Activated T-helper 2 cell treated with anti-CD3 and anti-CD28 coated beads, Interferon-gamma antibody, Interleukin-2, Interleukin-4, amounts not matched to agents 10 μg/mL and 5 μg/mL and 100 μg/mL, durations not matched to agents 14 hours and 24 hours and 36 hours (primary cell): ENCODE results near the gene SYS1. TPM values are rescaled to one million over a fixed set of nuclear protein-coding genes. Genes with fewer than 3 reads are reported as not detected.

ENCODE experiments used
- DNase-seq: peaks from one replicate; pipeline ENCODE4 v3.0.0; 2021; ENCODE audit warnings: low spot score
- H3K27ac Mint-ChIP-seq: one replicate; pipeline ENCODE4 v1.8.0; 2021; ENCODE audit warnings: mixed read lengths
- H3K27me3 Mint-ChIP-seq: one replicate; pipeline ENCODE4 v1.8.0; 2021; ENCODE audit warnings: low read depth, mixed read lengths
- H3K36me3 Mint-ChIP-seq: one replicate; pipeline ENCODE4 v1.8.0; 2021; ENCODE audit warnings: low read depth, mixed read lengths
- H3K4me1 Mint-ChIP-seq: one replicate; pipeline ENCODE4 v1.8.0; 2021; ENCODE audit warnings: low read depth, mixed read lengths
- H3K4me3 Mint-ChIP-seq: one replicate; pipeline ENCODE4 v1.8.0; 2021; ENCODE audit warnings: low read depth, mild to moderate bottlenecking, moderate library complexity, mixed read lengths
- H3K9me3 Mint-ChIP-seq: one replicate; pipeline ENCODE4 v1.8.0; 2021; ENCODE audit warnings: mixed read lengths
- intact Hi-C: fragments of 100-400 bp; cut with micrococcal nuclease; formaldehyde crosslinking; loops from one replicate; pipeline ENCODE4 v1.15.1; 2023
- total RNA-seq: library from RNA; stranded (reverse); gene quantifications from 2 replicates; pipeline ENCODE4 v1.2.3, GENCODE V29; 2022

SYS1 gene
- total RNA-seq = 16.8 and 20.1 TPM in 2 replicates

DNA sequence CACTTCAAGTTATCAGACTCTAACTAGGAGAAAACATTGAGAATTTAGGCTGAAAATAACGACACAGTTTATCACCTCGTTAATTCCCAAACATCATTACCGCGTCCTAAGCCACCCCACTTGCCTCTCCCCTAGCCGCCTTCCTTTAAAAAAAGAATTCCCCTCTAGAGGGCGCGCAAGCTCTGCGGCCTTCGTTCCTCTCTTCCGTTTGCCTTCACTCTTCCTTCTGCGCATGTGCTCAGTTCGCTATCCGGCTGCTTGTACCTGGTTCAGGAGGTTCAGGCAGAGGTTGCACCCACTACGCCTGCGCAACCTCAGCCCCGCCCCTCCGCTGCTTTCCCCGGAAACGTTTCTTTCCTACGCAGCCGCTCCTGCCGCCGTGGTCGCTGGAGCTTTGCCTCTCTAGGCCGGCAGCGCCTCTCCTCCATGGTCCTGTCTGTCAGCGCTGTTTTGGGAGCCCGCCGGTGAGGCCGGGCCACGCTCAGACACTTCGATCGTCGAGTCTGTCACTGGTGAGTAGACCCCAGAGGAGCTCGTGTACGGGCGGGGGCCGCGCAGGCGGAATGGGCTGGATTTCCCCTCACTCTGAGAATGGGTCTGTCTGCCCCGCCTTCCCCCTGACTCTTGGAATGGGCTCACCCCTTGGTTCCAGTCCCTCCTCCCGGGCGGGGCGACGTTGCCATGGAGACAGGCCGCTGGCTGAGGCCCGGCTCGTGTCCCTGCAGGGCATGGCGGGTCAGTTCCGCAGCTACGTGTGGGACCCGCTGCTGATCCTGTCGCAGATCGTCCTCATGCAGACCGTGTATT lies at the start of gene SYS1:
TSS of gene SYS1 (plus strand) at position 353 of the 807 bp plus-strand sequence. CDS start at position 729, 376 bp downstream.
- H3K9me3 Mint-ChIP-seq = no peaks in the 10 kb centered on the region
- intact Hi-C loops = loop anchor here (1.0 to 2.0 kb wide), 4 partner anchors 9 to 74 kb away; partner anchors contain the start of genes PIGT and SDC4
- peak within 1 kb of the TSS; percentile 93 for H3K4me3 Mint-ChIP-seq
- H3K4me1 Mint-ChIP-seq = peaks cover 28% of the 10 kb centered on the region
- peak within 1 kb of the TSS; percentile 94 for H3K27ac Mint-ChIP-seq
- peaks cover 21% of the 10 kb centered on the region for H3K36me3 Mint-ChIP-seq
- no peaks in the 10 kb centered on the region for H3K27me3 Mint-ChIP-seq
- DNase-seq = peak; percentile 98

DNA sequence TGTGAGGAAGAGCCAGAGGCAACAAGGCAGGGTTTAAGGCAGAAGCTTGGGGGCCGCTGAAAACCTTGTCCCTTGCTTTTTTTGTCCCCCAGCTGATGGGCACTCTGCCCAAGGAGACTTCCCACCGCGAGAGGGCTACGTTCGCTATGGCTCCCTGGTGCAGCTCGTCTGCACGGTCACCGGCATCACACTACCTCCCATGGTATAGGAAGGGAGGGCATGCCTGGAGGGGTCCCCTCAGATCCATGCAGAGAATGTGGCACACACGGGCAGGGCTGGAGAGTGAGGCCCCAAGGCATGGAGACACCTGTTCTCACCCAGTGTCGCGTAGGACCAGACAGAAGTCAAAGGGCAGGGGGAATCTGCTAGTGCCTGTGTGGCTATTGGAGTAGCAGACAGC lies 49.0 kb upstream of the SYS1 start:
- H3K4me3 Mint-ChIP-seq = no peak overlapping the region
- no peak for DNase-seq
- intact Hi-C loops = no loop called here
- H3K27ac Mint-ChIP-seq = no peak overlapping the region
- no peaks in the 10 kb centered on the region for H3K9me3 Mint-ChIP-seq
- H3K4me1 Mint-ChIP-seq = peaks cover 29% of the 10 kb centered on the region
- no peaks in the 10 kb centered on the region for H3K36me3 Mint-ChIP-seq
- H3K27me3 Mint-ChIP-seq = peaks cover 35% of the 10 kb centered on the region

DNA sequence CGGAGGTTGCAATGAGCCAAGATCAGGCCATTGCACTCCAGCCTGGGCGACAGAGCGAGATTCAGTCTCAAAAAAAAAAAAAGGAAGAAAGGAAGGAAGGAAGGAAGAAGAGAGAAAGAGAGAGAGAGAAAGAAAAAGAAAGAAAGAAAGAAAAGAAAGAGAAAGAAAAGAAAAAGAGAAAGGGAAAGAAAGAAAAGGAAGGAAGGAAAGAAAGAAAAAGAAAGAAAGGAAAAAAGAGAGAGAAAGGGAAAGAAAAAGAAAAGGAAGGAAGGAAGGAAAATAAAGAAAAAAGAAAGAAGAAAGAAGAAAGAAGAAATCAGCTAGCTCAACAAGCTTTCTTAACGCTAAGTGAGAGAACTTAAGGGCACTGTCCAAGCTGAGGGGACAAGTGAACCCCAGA lies 47.3 kb upstream of the SYS1 start:
- Mint-ChIP-seq H3K27me3 (peaks cover 26% of the 10 kb centered on the region), H3K27ac (no peak overlapping the region)
- intact Hi-C loops = loop anchor here (5.0 kb wide), 2 partner anchors 42 to 137 kb away; no protein-coding TSS in a partner anchor

DNA sequence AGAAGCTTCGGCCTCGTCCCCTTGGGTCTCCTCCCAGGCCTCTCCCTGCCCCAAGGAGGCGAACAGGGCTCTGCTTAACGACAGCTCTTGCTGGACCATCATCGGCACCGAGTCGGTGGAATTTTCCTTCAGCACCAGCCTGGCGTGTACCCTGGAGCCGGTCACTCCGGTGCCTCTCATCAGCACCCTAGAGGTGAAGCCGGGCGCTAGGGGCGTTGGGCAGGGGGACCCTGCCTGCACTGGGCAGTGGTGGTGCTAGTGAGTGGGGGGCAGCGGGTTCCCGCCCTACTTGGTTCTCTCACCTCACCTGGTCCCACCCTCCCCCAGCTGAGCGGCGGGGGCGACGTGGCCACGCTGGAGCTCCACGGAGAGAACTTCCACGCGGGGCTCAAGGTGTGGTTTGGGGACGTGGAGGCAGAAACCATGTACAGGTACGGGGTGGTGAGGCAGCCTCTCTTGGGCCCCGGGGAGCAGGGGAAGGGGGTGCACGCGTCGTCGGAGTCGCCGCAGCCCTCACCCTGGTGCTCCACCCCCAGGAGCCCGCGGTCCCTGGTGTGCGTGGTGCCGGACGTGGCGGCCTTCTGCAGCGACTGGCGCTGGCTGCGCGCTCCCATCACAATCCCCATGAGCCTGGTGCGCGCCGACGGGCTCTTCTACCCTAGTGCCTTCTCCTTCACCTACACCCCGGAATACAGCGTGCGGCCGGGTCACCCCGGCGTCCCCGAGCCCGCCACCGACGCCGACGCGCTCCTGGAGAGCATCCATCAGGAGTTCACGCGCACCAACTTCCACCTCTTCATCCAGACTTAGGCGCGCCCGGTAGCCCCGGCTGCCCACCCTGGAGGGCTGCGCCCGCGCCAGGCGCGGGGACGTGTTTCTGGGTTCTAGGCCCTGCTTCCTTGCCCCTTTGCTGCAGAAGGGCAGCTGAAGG lies 46.5 kb upstream of the SYS1 start:
- Mint-ChIP-seq H3K27me3 (peaks cover 23% of the 10 kb centered on the region), H3K27ac (no peak overlapping the region), H3K36me3 (no peaks in the 10 kb centered on the region), H3K9me3 (no peaks in the 10 kb centered on the region), H3K4me3 (no peak overlapping the region), H3K4me1 (peaks cover 37% of the 10 kb centered on the region)
- no peak for DNase-seq
- intact Hi-C loops = loop anchor here (5.0 kb wide), 2 partner anchors 41 to 136 kb away; no protein-coding TSS in a partner anchor

More for the DNA sequence above, 47.3 kb upstream of the SYS1 start:
- DNase-seq = no peak
- Mint-ChIP-seq H3K4me3 (no peak overlapping the region), H3K4me1 (peaks cover 35% of the 10 kb centered on the region), H3K9me3 (no peaks in the 10 kb centered on the region), H3K36me3 (no peaks in the 10 kb centered on the region)

DNA sequence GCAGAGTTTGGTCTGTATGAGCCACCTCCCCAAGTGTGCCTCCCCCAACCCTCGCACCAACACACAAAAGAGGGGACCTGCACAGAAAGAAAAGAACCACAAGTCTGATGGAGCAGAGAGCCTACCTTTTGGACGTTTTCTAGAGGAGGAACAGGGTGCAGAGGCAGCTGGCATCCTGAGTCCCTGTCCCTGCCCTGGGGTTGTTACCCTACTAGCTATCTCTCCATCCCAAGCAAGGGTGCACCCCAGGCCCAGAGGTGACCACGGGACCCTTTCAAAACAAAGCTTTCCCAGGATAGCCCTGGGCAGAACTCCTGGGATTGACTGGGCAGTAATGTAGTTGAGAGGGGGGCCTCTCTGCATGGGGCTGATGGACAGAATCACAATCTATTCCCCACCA lies 45.1 kb upstream of the SYS1 start:
- no peak overlapping the region for H3K4me3 Mint-ChIP-seq

DNA sequence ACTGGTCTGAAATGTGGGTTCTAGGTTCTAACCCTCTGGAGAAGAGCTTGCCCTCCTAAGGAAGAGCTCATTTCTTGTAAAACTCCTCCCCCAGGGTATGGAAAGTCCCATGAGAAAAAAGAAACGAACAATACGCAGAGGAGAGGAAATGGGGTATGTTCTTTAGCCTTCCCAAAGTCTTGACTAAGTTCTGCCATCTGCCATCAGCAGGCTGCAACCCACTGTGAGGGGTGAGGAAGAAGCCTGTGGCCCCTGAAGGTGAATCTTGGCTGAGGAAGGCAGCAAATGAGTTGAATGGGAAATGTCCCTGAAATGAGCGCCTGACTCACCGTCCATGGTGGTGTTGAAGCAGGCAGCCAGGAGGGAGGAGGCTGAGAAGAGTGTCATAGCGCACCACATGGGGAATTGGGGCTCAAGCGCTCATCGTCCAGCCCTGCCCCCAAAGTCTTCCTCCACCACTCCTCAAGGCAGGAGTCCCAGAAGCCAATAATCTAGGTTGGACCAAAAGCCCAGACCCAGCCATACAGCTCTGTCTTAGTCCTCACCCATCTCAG lies 44.5 kb upstream of the SYS1 start:
- Mint-ChIP-seq H3K36me3 (no peaks in the 10 kb centered on the region), H3K9me3 (no peaks in the 10 kb centered on the region), H3K4me3 (peak overlapping the region; percentile 9), H3K27ac (peak overlapping the region; percentile 69), H3K4me1 (peaks cover 32% of the 10 kb centered on the region), H3K27me3 (peaks cover 22% of the 10 kb centered on the region)
- intact Hi-C loops = loop anchor here (2.0 to 5.0 kb wide), 3 partner anchors 39 to 134 kb away; no protein-coding TSS in a partner anchor
- no peak for DNase-seq

More for the DNA sequence above, 45.1 kb upstream of the SYS1 start:
- Mint-ChIP-seq H3K4me1 (peaks cover 32% of the 10 kb centered on the region), H3K27ac (peak overlapping the region; percentile 69), H3K27me3 (peaks cover 22% of the 10 kb centered on the region), H3K9me3 (no peaks in the 10 kb centered on the region), H3K36me3 (no peaks in the 10 kb centered on the region)
- no peak for DNase-seq
- intact Hi-C loops = loop anchor here (2.0 to 5.0 kb wide), 3 partner anchors 39 to 134 kb away; no protein-coding TSS in a partner anchor

DNA sequence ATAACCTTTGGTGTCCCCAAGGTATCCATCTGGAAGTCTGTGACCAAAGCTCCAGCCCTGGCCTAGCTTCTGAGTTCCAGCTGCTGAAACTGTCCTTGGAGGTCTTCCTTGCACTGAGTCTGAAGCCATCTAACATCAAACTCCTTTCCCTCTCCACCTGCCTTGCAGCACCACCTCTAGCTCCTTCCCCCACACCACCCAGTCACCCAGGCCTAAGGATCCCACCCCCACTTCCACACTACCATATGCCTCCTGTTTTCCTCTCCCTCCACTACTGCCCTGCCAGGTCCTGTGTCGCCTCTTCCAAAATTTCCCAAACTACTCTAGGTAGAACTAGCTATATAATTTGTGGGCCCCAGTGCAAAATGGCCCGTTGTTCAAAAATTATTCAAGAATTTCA lies 44.0 kb upstream of the SYS1 start:
- H3K27me3 Mint-ChIP-seq = peaks cover 22% of the 10 kb centered on the region
- H3K4me3 Mint-ChIP-seq = no peak overlapping the region
- no peak for DNase-seq
- H3K36me3 Mint-ChIP-seq = no peaks in the 10 kb centered on the region
- peaks cover 32% of the 10 kb centered on the region for H3K4me1 Mint-ChIP-seq
- H3K9me3 Mint-ChIP-seq = no peaks in the 10 kb centered on the region
- intact Hi-C loops = loop anchor here (2.0 to 5.0 kb wide), 3 partner anchors 38 to 133 kb away; no protein-coding TSS in a partner anchor
- H3K27ac Mint-ChIP-seq = peak overlapping the region; percentile 64

DNA sequence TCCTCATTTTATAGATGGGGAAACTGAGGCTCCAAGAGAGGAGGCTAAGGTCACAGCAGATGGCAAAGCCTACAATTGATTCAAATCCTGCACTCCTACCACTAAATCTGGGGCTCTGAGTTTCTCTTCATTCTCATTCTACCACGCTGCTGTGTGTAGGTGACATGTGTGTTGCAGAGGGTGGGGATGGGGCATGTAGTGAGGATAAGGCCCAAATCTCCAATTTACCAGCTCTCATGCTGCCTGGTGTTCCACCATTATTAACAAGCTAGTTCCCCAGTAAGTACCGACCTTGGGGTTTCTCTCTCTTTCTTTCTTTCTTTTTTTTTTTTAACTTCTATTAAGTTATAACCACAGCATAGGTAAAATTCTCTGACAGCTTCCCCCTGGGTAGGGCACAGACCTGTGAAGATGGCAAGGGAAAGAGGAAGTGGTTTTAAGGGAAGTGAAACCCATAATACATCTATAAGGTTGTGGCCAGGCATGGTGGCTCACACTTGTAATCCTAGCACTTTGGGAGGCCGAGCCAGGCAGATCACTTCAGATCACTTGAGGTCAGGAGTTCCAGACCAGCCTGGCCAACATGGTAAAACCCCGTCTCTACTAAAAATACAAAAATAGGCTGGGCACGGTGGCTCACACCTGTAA lies 41.9 kb upstream of the SYS1 start:
- peaks cover 32% of the 10 kb centered on the region for H3K4me1 Mint-ChIP-seq
- intact Hi-C loops = no loop called here
- H3K27ac Mint-ChIP-seq = peak overlapping the region; percentile 62
- DNase-seq = no peak
- no peaks in the 10 kb centered on the region for H3K9me3 Mint-ChIP-seq
- peaks cover 11% of the 10 kb centered on the region for H3K27me3 Mint-ChIP-seq
- H3K4me3 Mint-ChIP-seq = no peak overlapping the region
- H3K36me3 Mint-ChIP-seq = peaks cover 6% of the 10 kb centered on the region

DNA sequence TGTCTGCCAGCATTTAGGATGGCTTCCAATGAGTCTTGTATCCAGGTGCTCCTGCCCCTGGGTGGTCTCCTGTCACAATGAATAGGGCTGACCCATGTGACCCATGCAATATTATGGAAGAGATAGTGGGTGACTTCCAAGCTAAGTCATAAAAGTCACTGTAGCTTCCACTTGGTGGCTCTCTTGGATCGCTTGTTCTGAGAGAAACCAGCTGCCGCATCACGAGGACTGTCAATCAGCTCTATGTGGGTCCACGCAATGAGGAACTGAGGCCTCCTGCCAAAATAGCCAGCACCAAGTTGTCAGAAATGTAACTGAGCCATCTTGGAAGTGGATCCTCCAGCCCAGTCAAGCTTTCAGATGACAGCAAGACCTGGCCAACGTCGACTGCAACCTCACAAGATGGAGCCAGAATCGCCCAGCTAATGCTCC lies 40.0 kb upstream of the SYS1 start:
- intact Hi-C loops = no loop called here
- Mint-ChIP-seq H3K36me3 (peaks cover 22% of the 10 kb centered on the region), H3K4me1 (peaks cover 26% of the 10 kb centered on the region), H3K4me3 (no peak overlapping the region), H3K27me3 (no peaks in the 10 kb centered on the region), H3K27ac (no peak overlapping the region), H3K9me3 (no peaks in the 10 kb centered on the region)
- no peak for DNase-seq

DNA sequence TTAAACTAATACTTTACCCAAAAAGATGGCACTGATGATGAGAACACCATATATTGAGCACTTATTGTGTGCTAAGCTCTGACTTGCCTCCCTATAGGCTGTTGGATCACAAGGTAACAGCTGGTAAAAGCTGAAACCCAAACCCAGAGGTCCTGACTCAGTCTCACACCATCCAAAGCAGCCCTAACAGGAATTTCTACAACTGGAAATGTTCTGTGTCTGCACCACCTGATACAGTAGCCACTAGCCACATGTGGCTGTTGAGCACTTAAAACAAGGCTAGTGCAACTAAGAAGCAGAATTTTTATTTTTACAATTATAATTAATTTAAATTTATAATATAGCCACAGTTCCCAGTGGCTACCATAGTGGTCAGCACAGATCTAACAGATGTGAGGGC lies 39.2 kb upstream of the SYS1 start:
- Mint-ChIP-seq H3K36me3 (peaks cover 30% of the 10 kb centered on the region), H3K27ac (no peak overlapping the region)

DNA sequence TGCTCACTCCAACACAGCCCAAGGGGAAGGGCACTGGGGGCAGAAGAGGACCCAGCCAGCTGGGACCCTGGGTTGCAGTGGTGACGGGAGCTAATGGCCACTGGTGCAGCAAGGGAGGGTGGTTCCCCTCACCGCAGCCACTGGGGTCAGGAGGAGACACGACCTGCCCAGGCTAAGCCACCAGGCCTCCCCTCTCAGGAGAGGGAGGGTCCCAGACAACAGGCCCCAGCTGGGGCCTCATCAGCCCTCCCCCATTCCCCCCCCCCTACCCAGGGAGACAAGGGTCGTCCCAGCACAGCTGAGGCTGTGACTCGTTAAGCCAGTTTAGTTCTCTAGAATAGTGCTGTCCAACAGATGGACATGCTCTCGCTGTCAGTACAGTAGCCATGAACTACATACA lies 37.6 kb upstream of the SYS1 start:
- Mint-ChIP-seq H3K27ac (no peak overlapping the region), H3K4me1 (peaks cover 10% of the 10 kb centered on the region), H3K9me3 (no peaks in the 10 kb centered on the region), H3K36me3 (peaks cover 44% of the 10 kb centered on the region), H3K27me3 (no peaks in the 10 kb centered on the region), H3K4me3 (no peak overlapping the region)
- intact Hi-C loops = no loop called here
- no peak for DNase-seq

More for the DNA sequence above, 39.2 kb upstream of the SYS1 start:
- Mint-ChIP-seq H3K9me3 (no peaks in the 10 kb centered on the region), H3K4me3 (no peak overlapping the region), H3K27me3 (no peaks in the 10 kb centered on the region), H3K4me1 (peaks cover 18% of the 10 kb centered on the region)
- DNase-seq = no peak
- intact Hi-C loops = no loop called here

DNA sequence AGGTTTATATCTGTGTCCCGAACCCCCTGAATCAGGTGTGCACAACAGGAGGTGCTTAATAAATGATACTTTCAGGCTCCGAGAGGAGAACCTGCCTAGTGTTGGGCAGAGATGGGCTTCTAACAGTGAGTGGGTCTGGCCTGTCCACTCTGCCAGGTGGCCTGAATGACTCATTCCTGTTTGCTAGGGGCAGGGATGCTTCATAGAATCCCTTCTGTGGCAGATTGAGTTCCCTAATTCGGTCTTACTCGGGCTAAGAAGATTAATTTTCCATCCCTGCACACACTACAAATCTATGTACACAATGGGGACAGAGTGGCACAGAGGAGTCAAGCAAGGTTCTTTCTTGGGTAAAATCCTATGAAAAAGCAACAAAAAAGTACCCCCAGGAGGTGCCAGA lies 34.5 kb upstream of the SYS1 start:
- H3K27ac Mint-ChIP-seq = no peak overlapping the region
- peaks cover 65% of the 10 kb centered on the region for H3K36me3 Mint-ChIP-seq
- intact Hi-C loops = no loop called here
- DNase-seq = no peak
- no peak overlapping the region for H3K4me3 Mint-ChIP-seq
- H3K4me1 Mint-ChIP-seq = peaks cover 1% of the 10 kb centered on the region
- no peaks in the 10 kb centered on the region for H3K27me3 Mint-ChIP-seq
- H3K9me3 Mint-ChIP-seq = no peaks in the 10 kb centered on the region
